Esophagus (tissue), 2 donors: ENCODE data around the gene MT1M. TPM values are rescaled to one million over a fixed set of nuclear protein-coding genes. Genes with fewer than 3 reads are reported as not detected.
"Not testable (repeated sequence)": the region's sequence is repeated elsewhere in the genome, so short reads cannot be mapped to it uniquely, and the experiment has no call there.

Experiments
- H3K27ac ChIP-seq, 2 donors: one replicate each; pipeline ENCODE4 v1.5.1; 2013; ENCODE audit warnings: low read depth in 2 of 2, mild to moderate bottlenecking in 2 of 2, inconsistent platforms in 1 of 2, low read length in 1 of 2, moderate library complexity in 1 of 2
- H3K27me3 ChIP-seq, 2 donors: one replicate each; pipeline ENCODE4 v1.6.1; 2013; ENCODE audit warnings: low read length in 2 of 2, control low read depth in 1 of 2, mild to moderate bottlenecking in 1 of 2; ENCODE audit not compliant: insufficient read depth in 2 of 2, control insufficient read depth in 1 of 2
- H3K36me3 ChIP-seq, 2 donors: one replicate each; pipeline ENCODE4 v1.6.1; 2013; ENCODE audit warnings: low read length in 1 of 2; ENCODE audit not compliant: control insufficient read depth in 2 of 2, insufficient read depth in 2 of 2
- H3K4me1 ChIP-seq, 2 donors: one replicate each; pipeline ENCODE4 v1.6.1; 2013; ENCODE audit warnings: low read length in 1 of 2; ENCODE audit not compliant: control insufficient read depth in 2 of 2, insufficient read depth in 2 of 2
- H3K4me3 ChIP-seq, 2 donors: one replicate each; pipeline ENCODE4 v1.5.1; 2013; ENCODE audit warnings: low read length in 2 of 2, mild to moderate bottlenecking in 2 of 2, low read depth in 1 of 2, moderate library complexity in 1 of 2
- H3K9me3 ChIP-seq, 2 donors: one replicate each; pipeline ENCODE4 v1.6.1; 2013; ENCODE audit warnings: mild to moderate bottlenecking in 2 of 2, low read depth in 1 of 2, low read length in 1 of 2, moderate library complexity in 1 of 2; ENCODE audit not compliant: control insufficient read depth in 2 of 2, insufficient read depth in 1 of 2
- WGBS, 2 donors: extraction: QIAGEN DNeasy Blood & Tissue Kit; methylation state at CpG; one replicate each; pipeline ENCODE4 v1.1.7; 2013; 5-methylcytosine and 5-hydroxymethylcytosine counted together
- polyA plus RNA-seq, 2 donors: library from polyadenylated mRNA; stranded (reverse); fragments of 200-250 nt; gene quantifications; one replicate each; pipeline ENCODE4 v1.2.3, GENCODE V29; 2013
- donor health status: healthy with polysubstance abuse.
- donor health status: Bipolar disorder and iron deficiency.

The MT1M gene
- polyA plus RNA-seq, 2 donors: 4.0 to 9.1 TPM

DNA sequence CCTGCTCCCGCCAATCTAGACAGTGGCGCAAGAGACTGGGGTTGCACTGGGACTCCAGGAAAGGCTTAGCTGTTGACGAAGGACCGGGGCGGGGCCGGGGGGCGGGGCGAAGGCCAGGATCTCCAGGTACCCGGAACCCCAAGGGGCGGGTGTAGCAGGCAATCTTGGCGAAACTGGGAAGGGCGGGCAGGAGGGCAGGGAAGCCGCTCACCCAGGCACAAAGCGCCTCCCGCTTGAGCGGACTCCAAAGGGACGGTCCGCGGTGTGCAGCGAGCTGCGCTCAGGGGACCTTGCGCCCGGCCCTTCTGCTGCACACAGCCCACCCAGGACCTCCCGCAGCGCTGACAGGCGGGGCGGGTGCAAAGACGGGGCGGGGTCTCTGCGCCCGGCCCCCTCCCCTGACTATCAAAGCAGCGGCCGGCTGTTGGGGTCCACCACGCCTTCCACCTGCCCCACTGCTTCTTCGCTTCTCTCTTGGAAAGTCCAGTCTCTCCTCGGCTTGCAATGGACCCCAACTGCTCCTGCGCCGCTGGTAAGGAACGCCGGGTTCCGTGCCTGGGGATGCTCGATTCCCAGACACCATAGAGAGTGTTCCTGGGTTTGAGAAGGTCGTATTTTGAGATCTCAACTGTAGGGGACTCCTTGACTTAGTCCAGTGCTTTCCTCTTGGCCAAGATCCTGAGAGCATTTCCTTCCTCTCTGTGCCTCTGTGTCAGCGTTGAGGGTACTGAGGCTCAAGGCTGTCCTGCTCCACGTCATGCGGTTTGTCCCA lies 25.3 kb downstream of the MT1M start, which contains the start of gene MT1F:
Gene MT1F (plus strand): TSS at position 405 of the 772 bp plus-strand sequence. CDS start 100 bp downstream, at position 505.
- Histone ChIP-seq H3K9me3 (peaks cover 0 to 2% of the 10 kb centered on the region in 2 donors), H3K4me3 (peak within 1 kb of the TSS; percentile 44 to 53), H3K4me1 (peaks cover 0 to 6% of the 10 kb centered on the region in 2 donors), H3K36me3 (no peaks in the 10 kb centered on the region), H3K27ac (peak within 1 kb of the TSS; percentile 10 to 28), H3K27me3 (no peaks in the 10 kb centered on the region)
- WGBS, 2 donors: 1 to 2% methylated on average over 46 of the region's 46 CpGs

DNA sequence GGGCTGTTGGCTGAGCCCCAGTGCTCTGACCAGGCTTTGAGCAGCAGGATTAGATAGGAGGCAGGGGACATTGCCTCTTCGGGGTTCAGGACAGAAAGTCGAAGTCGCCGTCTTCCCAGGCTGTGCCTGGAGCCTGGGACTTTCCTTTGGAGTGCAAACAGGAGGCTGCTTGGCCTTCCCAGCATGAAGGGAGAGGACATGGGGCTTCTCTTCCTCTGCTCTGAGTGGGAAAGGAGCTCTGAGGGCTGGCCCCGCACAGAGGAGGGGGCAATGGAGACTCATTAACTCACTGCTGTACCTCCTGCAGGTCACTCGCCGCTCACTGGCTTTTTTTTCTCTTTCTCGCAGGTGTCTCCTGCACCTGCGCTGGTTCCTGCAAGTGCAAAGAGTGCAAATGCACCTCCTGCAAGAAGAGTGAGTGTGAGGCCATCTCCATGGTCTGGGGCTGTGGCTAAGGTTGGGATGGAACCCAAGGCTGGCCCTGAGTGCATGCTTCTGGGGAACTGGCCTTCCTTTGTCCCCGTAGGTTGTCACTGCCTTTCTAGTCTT lies 25.9 kb downstream of the MT1M start:
- no peaks in the 10 kb centered on the region for H3K36me3 ChIP-seq
- WGBS, 2 donors: 34 to 48% methylated on average over 10 of the region's 10 CpGs
- H3K4me1 ChIP-seq: peaks cover 0 to 5% of the 10 kb centered on the region in 2 donors
- no peaks in the 10 kb centered on the region for H3K27me3 ChIP-seq
- H3K4me3 ChIP-seq: peak overlapping the region in 1 of 2 donors; percentile 44
- no peak overlapping the region for H3K27ac ChIP-seq
- peaks cover 0 to 2% of the 10 kb centered on the region in 2 donors for H3K9me3 ChIP-seq

DNA sequence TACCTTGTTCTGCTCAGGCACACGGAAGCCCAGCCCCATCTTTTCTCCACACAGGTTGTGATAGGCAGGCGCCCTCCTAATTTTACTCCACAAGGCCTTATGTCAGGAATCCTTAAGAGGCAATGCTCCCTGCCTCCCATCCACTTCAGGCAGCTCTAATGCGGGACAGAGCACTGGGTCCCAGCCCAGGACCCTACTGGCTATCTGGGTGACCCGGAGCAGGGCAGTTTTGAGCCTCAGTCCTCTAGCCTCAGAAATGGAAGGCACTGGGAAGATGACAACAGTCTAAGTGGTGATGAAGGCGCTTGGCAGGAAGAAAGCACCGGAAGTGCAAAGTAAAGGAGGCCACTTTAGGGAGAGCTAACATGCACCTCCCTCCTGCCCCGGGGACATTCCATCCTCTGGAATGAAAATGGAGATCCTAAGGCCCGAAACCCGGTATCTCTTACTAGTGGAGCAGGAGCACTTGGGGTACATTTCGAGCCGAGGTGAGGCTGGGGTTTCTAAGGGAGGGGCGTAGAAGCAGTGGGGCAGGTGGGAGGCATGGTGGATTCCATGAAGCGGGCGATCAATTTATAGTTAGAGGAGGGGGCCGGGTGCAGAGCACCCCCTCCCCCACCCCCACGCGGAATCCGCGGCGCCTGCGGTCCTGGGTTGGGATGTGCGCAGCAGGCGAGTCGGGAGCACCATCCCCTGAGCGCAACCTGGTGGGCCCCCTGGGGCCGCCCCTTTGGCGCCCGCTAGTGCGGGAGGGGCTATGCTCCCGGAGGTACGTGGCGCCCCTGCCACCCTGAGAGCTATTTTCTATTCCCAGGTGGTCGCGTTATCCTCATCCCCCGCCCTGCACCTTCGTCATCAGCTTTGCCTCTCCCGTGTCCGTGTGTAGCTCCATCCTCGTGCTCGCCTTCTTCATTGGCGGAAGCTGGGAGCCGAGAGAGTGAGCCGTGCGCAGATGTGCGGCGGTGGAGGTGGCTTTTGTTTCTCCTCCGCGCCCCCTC lies 30.2 kb downstream of the MT1M start:
- Histone ChIP-seq H3K4me1 (peaks cover 0 to 5% of the 10 kb centered on the region in 2 donors), H3K4me3 (no peak overlapping the region), H3K27ac (no peak overlapping the region), H3K9me3 (peaks cover 0 to 2% of the 10 kb centered on the region in 2 donors), H3K27me3 (no peaks in the 10 kb centered on the region), H3K36me3 (no peaks in the 10 kb centered on the region)
- 25 to 33% methylated on average over 44 to 48 of the region's 48 CpGs for WGBS, 2 donors

DNA sequence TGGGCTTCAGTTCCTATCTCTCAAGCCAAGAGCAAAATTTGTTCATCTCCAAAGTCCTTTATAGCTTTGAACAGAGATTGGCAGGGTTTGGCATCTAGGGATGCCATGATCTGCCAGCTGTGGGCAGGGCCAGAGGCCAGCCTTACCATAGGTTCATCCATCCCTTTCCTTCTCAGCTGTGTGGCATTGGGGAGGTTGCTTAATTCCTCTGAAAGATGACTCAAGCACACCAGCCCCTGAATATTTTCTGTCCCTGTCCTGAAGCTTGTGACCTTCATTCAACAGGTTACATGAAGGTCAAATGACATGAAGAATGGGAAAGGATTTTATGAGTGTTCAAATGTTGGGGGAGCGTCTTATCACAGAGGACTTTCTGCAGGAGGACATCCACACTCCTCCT lies 32.0 kb downstream of the MT1M start:
- Histone ChIP-seq H3K4me3 (no peak overlapping the region), H3K9me3 (peaks cover 0 to 2% of the 10 kb centered on the region in 2 donors), H3K27me3 (peaks cover 0 to 3% of the 10 kb centered on the region in 2 donors), H3K27ac (no peak overlapping the region), H3K4me1 (peaks cover 7 to 15% of the 10 kb centered on the region in 2 donors), H3K36me3 (no peaks in the 10 kb centered on the region)
- 96 to 98% methylated on average over 1 of the region's 1 CpG for WGBS, 2 donors

DNA sequence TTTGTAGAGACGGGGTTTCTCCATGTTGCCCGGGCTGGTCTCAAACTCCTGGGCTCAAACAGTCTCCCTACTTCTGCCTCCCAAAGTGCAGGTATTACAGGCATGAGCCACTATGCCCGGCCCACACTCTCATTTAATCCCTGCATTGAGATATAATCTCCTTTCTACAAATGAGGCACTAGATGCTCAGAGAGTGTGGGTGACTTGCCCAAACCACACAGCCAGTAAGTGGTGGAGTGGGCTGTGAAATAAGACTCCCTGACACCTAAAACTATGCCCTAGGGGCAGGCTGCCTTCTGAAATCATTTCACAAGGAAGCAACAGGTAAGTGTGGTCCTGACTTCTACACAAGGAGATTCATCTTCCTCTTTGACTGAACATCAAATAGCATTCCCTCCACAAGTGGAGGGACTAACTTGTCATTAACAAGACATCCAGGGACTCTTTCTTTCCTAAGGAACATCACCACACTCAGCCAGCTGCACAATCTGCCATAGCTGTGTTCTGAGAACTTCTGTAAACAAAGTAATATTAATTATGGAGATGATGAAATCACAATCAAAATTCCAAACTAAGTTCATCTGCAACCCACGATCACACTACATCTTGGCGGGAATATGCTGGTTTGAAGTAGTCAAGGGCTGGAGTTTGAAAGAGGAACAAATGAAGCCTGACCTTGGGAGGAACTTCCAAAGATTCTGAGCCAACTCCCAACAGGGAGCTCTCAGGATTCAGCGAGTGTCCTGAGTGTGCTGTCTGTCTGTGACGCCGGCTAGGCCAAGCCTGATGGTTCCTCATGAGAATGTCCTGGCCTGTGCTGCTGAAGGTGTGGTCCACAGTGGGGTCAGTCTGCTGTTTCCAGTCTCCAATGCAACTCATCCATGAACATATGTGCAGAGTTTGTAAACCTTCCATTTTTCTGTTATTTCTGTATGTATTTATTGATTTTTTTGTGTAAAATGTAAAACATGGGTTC lies 33.1 kb downstream of the MT1M start:
- not testable (repeated sequence) for H3K36me3 ChIP-seq, H3K4me3 ChIP-seq, H3K27me3 ChIP-seq, H3K9me3 ChIP-seq
- Histone ChIP-seq H3K4me1 (peaks cover 9 to 17% of the 10 kb centered on the region in 2 donors), H3K27ac (peak overlapping the region in 1 of 2 donors; percentile 22)
- WGBS, 2 donors: 71 to 74% methylated on average over 8 of the region's 8 CpGs

DNA sequence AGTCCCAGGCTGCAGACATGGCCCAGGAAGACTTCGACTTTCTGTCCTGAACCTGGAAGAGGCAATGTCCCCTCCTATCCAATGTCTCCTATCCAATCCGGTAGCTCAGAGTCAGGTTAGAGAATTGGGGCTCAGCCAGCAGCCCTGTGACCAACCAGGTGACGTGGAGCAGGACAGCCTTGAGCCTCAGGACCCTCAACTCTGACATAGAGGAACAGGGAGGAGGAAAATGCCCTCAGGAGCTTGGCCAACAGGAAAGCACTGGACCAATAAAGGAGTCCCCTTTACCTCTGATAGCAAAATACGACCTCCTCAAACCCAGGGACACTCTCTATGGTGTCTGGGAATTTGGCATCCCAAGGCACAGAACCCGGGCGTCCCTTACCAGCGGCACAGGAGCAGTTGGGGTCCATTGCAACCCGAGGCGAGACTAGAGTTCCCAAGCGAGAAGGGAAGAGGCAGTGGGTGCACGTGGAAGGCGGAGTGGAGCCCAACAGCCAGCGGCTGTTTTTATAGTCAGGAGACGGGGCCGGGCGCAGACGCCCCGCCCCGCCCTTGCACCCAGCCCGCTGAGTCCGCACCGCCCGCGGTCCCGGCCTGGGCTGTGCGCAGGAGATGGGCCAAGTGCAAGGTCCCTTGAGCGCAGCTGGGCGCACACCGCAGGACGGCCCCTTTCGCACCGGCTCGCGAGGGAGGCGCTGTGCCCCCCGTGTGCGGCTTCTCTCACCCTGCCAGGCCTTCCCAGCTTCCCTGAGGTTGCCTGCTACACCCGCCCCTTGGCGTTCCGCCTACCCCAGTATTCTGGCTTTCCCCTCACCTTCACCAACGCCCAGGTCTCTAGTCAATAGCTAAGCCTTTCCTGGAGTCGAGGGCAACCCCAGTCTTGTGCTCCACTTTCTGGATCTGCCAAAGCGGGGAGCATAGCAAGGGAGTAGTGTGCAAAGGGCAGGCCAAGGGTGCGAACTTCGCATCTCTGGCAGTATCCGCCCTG lies 35.4 kb downstream of the MT1M start, which contains the start of gene MT1G:
Gene MT1G (minus strand): TSS at position 485 of the 991 bp plus-strand sequence. CDS start 72 bp downstream, at position 413.
- peak within 1 kb of the TSS; percentile 3 to 12 for H3K4me3 ChIP-seq

DNA sequence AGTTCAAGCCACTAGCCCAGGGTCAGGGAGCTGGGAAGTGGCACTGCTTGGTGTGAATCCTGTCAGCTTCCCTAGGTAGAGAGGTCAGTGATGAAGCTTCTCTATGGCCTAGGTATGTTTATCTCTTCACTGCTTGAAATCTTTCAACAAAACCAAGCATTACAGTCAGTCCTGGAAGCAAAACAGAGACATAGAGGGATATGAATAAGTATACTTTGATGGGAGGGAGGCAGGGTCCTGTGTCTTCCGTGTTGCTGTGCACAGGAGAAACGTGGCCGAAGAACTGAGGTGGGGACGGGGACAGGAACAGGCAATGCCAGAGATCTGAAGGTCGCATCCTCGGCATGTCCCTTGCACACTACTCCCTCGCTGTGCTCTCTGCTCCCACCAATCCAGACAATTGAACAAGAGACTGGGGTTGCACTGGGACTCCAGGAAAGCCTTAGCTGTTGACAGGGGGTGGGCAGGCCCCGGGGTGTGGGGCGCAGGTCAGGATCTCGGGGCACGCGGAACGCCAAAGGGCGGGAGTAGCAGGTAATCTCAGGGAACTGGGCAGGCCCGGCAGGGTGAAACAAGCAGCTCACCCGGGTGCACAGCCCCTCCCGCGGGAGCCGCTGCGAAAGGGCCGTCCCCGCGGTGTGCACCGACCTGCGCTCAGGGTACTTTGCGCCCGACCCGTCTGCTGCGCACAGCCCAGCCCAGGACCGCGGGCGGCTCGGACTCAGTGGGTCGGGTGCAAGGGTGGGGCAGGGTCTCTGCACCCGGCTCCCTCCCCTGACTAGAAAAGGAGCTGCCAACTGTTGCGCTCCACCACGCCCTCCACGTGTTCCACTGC lies 36.8 kb downstream of the MT1M start, which contains the start of gene MT1H:
Gene MT1H (plus strand): TSS at position 810 of the 835 bp plus-strand sequence. CDS start 71 bp downstream, outside the sequence.
- Histone ChIP-seq H3K27me3 (peaks cover 0 to 4% of the 10 kb centered on the region in 2 donors), H3K9me3 (no peaks in the 10 kb centered on the region), H3K27ac (no peak within 1 kb of the TSS), H3K4me3 (peak within 1 kb of the TSS; percentile 7 to 22), H3K4me1 (peaks cover 9 to 17% of the 10 kb centered on the region in 2 donors), H3K36me3 (no peaks in the 10 kb centered on the region)
- WGBS, 2 donors: 19% methylated on average over 38 of the region's 38 CpGs

More for the DNA sequence above, 35.4 kb downstream of the MT1M start, which contains the start of gene MT1G:
- Histone ChIP-seq H3K4me1 (peaks cover 9 to 17% of the 10 kb centered on the region in 2 donors), H3K36me3 (no peaks in the 10 kb centered on the region), H3K27ac (no peak within 1 kb of the TSS), H3K27me3 (peaks cover 0 to 4% of the 10 kb centered on the region in 2 donors), H3K9me3 (no peaks in the 10 kb centered on the region)
- WGBS, 2 donors: 13 to 14% methylated on average over 38 to 46 of the region's 46 CpGs
